Chondrocyte (in vitro differentiated cells): ENCODE data around the gene ABCC3. TPM values are rescaled to one million over a fixed set of nuclear protein-coding genes. Genes with fewer than 3 reads are reported as not detected.

Experiments
- DNase-seq: peaks from one replicate; pipeline ENCODE4 v3.0.0; 2021; ENCODE audit warnings: mixed read lengths, low spot score
- H3K27ac Mint-ChIP-seq: one replicate; pipeline ENCODE4 v1.8.0; 2021; ENCODE audit warnings: mild to moderate bottlenecking, moderate library complexity, mixed read lengths; ENCODE audit not compliant: unreplicated experiment
- H3K27me3 Mint-ChIP-seq: 2 replicates; pipeline ENCODE4 v1.8.0; 2021; ENCODE audit warnings: low read depth, mixed read lengths
- H3K36me3 Mint-ChIP-seq: 2 replicates; pipeline ENCODE4 v1.8.0; 2021; ENCODE audit warnings: low read depth, mixed read lengths
- H3K4me1 Mint-ChIP-seq: 2 replicates; pipeline ENCODE4 v1.8.0; 2021; ENCODE audit warnings: low read depth, mild to moderate bottlenecking, mixed read lengths
- H3K4me3 Mint-ChIP-seq: one replicate; pipeline ENCODE4 v1.8.0; 2021; ENCODE audit warnings: mild to moderate bottlenecking, moderate library complexity, mixed read lengths; ENCODE audit not compliant: unreplicated experiment
- H3K9me3 Mint-ChIP-seq: 2 replicates; pipeline ENCODE4 v1.8.0; 2021; ENCODE audit warnings: low read depth, mixed read lengths
- total RNA-seq: library from RNA; stranded (reverse); gene quantifications from 3 replicates; pipeline ENCODE4 v1.2.1, GENCODE V29; 2021
- TF ChIP-seq, protein P1 (sequence below): fragments of 200-600 bp; sonication (generic); IDR thresholded peaks from 2 replicates; pipeline ENCODE4 v1.5.0; 2021; ENCODE audit warnings: antibody characterized with exemption, mild to moderate bottlenecking, moderate library complexity

ABCC3 gene
- total RNA-seq, 1 donor from 2014 or later, result 2.8 TPM

- Mint-ChIP-seq H3K36me3 (no peaks in the 10 kb centered on the region), H3K9me3 (no peaks in the 10 kb centered on the region), H3K27ac (no peak overlapping the region), H3K4me1 (peaks cover 19% of the 10 kb centered on the region), H3K27me3 (peaks cover 5% of the 10 kb centered on the region), H3K4me3 (no peak overlapping the region)
- TF ChIP-seq, protein P1, sequence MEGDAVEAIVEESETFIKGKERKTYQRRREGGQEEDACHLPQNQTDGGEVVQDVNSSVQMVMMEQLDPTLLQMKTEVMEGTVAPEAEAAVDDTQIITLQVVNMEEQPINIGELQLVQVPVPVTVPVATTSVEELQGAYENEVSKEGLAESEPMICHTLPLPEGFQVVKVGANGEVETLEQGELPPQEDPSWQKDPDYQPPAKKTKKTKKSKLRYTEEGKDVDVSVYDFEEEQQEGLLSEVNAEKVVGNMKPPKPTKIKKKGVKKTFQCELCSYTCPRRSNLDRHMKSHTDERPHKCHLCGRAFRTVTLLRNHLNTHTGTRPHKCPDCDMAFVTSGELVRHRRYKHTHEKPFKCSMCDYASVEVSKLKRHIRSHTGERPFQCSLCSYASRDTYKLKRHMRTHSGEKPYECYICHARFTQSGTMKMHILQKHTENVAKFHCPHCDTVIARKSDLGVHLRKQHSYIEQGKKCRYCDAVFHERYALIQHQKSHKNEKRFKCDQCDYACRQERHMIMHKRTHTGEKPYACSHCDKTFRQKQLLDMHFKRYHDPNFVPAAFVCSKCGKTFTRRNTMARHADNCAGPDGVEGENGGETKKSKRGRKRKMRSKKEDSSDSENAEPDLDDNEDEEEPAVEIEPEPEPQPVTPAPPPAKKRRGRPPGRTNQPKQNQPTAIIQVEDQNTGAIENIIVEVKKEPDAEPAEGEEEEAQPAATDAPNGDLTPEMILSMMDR, result no peak
- no peak for DNase-seq
Observed at GRCh38 chr17:50602836-50603235, 31.8 kb upstream of the ABCC3 start.

- TF ChIP-seq, protein P1, result no peak
- Mint-ChIP-seq H3K4me3 (no peak overlapping the region), H3K27ac (no peak overlapping the region), H3K27me3 (peaks cover 5% of the 10 kb centered on the region), H3K36me3 (no peaks in the 10 kb centered on the region), H3K9me3 (no peaks in the 10 kb centered on the region), H3K4me1 (peaks cover 19% of the 10 kb centered on the region)
- no peak for DNase-seq
Observed at GRCh38 chr17:50603340-50603739, 31.3 kb upstream of the ABCC3 start.

- Mint-ChIP-seq H3K9me3 (no peaks in the 10 kb centered on the region), H3K27me3 (peaks cover 5% of the 10 kb centered on the region), H3K36me3 (no peaks in the 10 kb centered on the region), H3K4me1 (peaks cover 19% of the 10 kb centered on the region), H3K27ac (no peak overlapping the region), H3K4me3 (no peak overlapping the region)
- TF ChIP-seq, protein P1, result no peak
- DNase-seq, result no peak
Observed at GRCh38 chr17:50604513-50604912, 30.2 kb upstream of the ABCC3 start.

- TF ChIP-seq, protein P1, result no peak
- Mint-ChIP-seq H3K9me3 (no peaks in the 10 kb centered on the region), H3K36me3 (no peaks in the 10 kb centered on the region), H3K27me3 (peaks cover 5% of the 10 kb centered on the region), H3K4me3 (no peak overlapping the region), H3K4me1 (peaks cover 19% of the 10 kb centered on the region), H3K27ac (no peak overlapping the region)
- DNase-seq, result no peak
Observed at GRCh38 chr17:50605429-50605828, 29.3 kb upstream of the ABCC3 start.

GRCh38 chr17:50607522-50608175, 27.0 kb upstream of the ABCC3 start:
- no peak for DNase-seq
- Mint-ChIP-seq H3K27me3 (peaks cover 2% of the 10 kb centered on the region), H3K4me3 (no peak overlapping the region), H3K9me3 (no peaks in the 10 kb centered on the region), H3K27ac (no peak overlapping the region), H3K36me3 (no peaks in the 10 kb centered on the region), H3K4me1 (peaks cover 16% of the 10 kb centered on the region)
- TF ChIP-seq, protein P1, result no peak
